Measurements from ENCODE around the gene CLDN14.
A peak's percentile ranks its signal among the peaks of the same experiment; 100 is the strongest.
"Not testable (repeated sequence)": the region's sequence is repeated elsewhere in the genome, so short reads cannot be mapped to it uniquely, and the experiment has no call there.

CLDN14 gene

GRCh38 chr21:36499578-36500471 is 19.9 kb upstream of the CLDN14 start:
- DNase-seq, result no peak

- no peak for DNase-seq
These were observed 14.6 kb upstream of the CLDN14 start for GRCh38 chr21:36494557-36494956.

- no peak for DNase-seq
These were observed 11.4 kb upstream of the CLDN14 start for GRCh38 chr21:36491209-36491910.

GRCh38 chr21:36489776-36490165 is 9.8 kb upstream of the CLDN14 start:
- no peak for DNase-seq

GRCh38 chr21:36489103-36489775 is 9.3 kb upstream of the CLDN14 start:
- no peak for DNase-seq

GRCh38 chr21:36487641-36488307 is 7.9 kb upstream of the CLDN14 start:
- DNase-seq, result no peak

GRCh38 chr21:36486246-36486645 is 6.3 kb upstream of the CLDN14 start:
- DNase-seq, result no peak

- no peak for DNase-seq
These were observed 5.6 kb upstream of the CLDN14 start for GRCh38 chr21:36485476-36485875.

GRCh38 chr21:36483095-36483494 is 3.2 kb upstream of the CLDN14 start:
- DNase-seq, result no peak

GRCh38 chr21:36482673-36483072 is 2.8 kb upstream of the CLDN14 start:
- DNase-seq, result no peak

GRCh38 chr21:36482181-36482580 is 2.3 kb upstream of the CLDN14 start:
- DNase-seq, result no peak

GRCh38 chr21:36481639-36482038 is 1.7 kb upstream of the CLDN14 start:
- no peak for DNase-seq

- no peak for DNase-seq
These were observed 696 bp upstream of the CLDN14 start for GRCh38 chr21:36480618-36481017.

GRCh38 chr21:36478941-36479340 is 981 bp downstream of the CLDN14 start:
- peak in 1 of 2 experiments; percentile 37 for DNase-seq

- DNase-seq, result no peak
These were observed 1.7 kb downstream of the CLDN14 start for GRCh38 chr21:36478207-36478701.

GRCh38 chr21:36477559-36477958 is 2.4 kb downstream of the CLDN14 start:
- DNase-seq, result no peak

- DNase-seq, result no peak
These were observed 2.9 kb downstream of the CLDN14 start for GRCh38 chr21:36477001-36477400.

- not testable (repeated sequence) for DNase-seq
These were observed 3.4 kb downstream of the CLDN14 start for GRCh38 chr21:36476541-36476940.

- no peak for DNase-seq
These were observed 5.3 kb downstream of the CLDN14 start for GRCh38 chr21:36474591-36474990.

- no peak for DNase-seq
These were observed 6.7 kb downstream of the CLDN14 start for GRCh38 chr21:36473203-36473602.

GRCh38 chr21:36472377-36472776 is 7.5 kb downstream of the CLDN14 start:
- DNase-seq, result no peak

- DNase-seq, result no peak
These were observed 8.6 kb downstream of the CLDN14 start for GRCh38 chr21:36471254-36471723.

GRCh38 chr21:36470294-36470693 is 9.6 kb downstream of the CLDN14 start:
- no peak for DNase-seq
